Panc1 (cell line): ENCODE measurements around the gene PSMB5. TPM values are rescaled to one million over a fixed set of nuclear protein-coding genes. Genes with fewer than 3 reads are reported as not detected.

ENCODE experiments used
- ATAC-seq: fragments of 200-7000 bp; cut with Tn5 transposase; 2 replicates; pipeline ENCODE4 v1.9.1; 2020; ENCODE audit warnings: mild to moderate bottlenecking, moderate library complexity
- BruUV-seq: library from RNA; stranded (reverse); fragments of 400-500 nt; replicated peaks from 2 replicates; lab custom pipeline; 2021; lab: Mats Ljungman, UMichigan
- CTCF ChIA-PET: fragments of 300-600 bp; sonication (Branson Sonifier 250); formaldehyde crosslinking; loops from one replicate; lab custom pipeline; 2022; ENCODE audit warnings: antibody characterized with exemption; lab: Charles Lee
- POLR2A ChIA-PET: fragments of 300-600 bp; sonication (Branson Sonifier 250); formaldehyde crosslinking; loops from one replicate; lab custom pipeline; 2022; ENCODE audit warnings: antibody characterized with exemption; lab: Charles Lee
- DNase-seq: peaks from one replicate; pipeline ENCODE4 v3.0.0-alpha.2; 2010; ENCODE audit warnings: low read depth, low spot score
- H3K27ac ChIP-seq: 2 replicates; pipeline ENCODE4 v1.5.1; 2011; ENCODE audit warnings: mild to moderate bottlenecking, low read length, inconsistent platforms
- H3K27me3 ChIP-seq: fragments of 200-500 bp; sonication (Bioruptor generic); 2 replicates; pipeline ENCODE4 v1.6.0; 2014; ENCODE audit warnings: low read length, inconsistent platforms; ENCODE audit not compliant: control insufficient read depth, insufficient read depth
- H3K36me3 ChIP-seq: fragments of 200-500 bp; sonication (Bioruptor generic); 2 replicates; pipeline ENCODE4 v1.5.1; 2014; ENCODE audit warnings: inconsistent platforms, mild to moderate bottlenecking, low read length, moderate library complexity; ENCODE audit not compliant: control insufficient read depth, insufficient read depth
- H3K4me1 ChIP-seq: 2 replicates; pipeline ENCODE4 v1.5.1; 2011; ENCODE audit warnings: inconsistent platforms, mild to moderate bottlenecking, low read length, moderate library complexity; ENCODE audit not compliant: control insufficient read depth, insufficient read depth
- H3K4me3 ChIP-seq, 2 experiments: 2 replicates each; pipeline ENCODE4 v1.5.1; 2011 to 2012; ENCODE audit warnings: low read depth in 2 of 2, low read length in 2 of 2, mild to moderate bottlenecking in 2 of 2, inconsistent platforms in 1 of 2, moderate library complexity in 1 of 2
- H3K9me3 ChIP-seq: fragments of 200-500 bp; sonication (Bioruptor generic); 2 replicates; pipeline ENCODE4 v1.5.1; 2014; ENCODE audit warnings: low read depth, mild to moderate bottlenecking, inconsistent platforms, low read length, moderate library complexity; ENCODE audit not compliant: control insufficient read depth, insufficient read depth
- CTCF ChIP-seq: fragments of 450-650 bp; IDR thresholded peaks from 2 replicates; pipeline ENCODE4 v1.5.1; 2017; ENCODE audit warnings: mild to moderate bottlenecking
- POLR2AphosphoS5 ChIP-seq: IDR thresholded peaks from 2 replicates; pipeline ENCODE4 v1.6.1; 2012; ENCODE audit warnings: mild to moderate bottlenecking, low read depth, low read length, moderate library complexity
- REST ChIP-seq, 2 experiments: IDR thresholded peaks; 2 replicates each; pipeline ENCODE4 v1.6.1; 2011 to 2012; ENCODE audit warnings: low read depth in 2 of 2, control low read depth in 1 of 2, low read length in 1 of 2, mild to moderate bottlenecking in 1 of 2, moderate library complexity in 1 of 2; ENCODE audit not compliant: insufficient read depth in 1 of 2
- SIN3A ChIP-seq: IDR thresholded peaks from 2 replicates; pipeline ENCODE4 v1.6.1; 2012; ENCODE audit warnings: low read depth, mild to moderate bottlenecking, low read length, moderate library complexity, borderline replicate concordance; ENCODE audit not compliant: insufficient read depth
- TCF7L2 ChIP-seq: IDR thresholded peaks from 2 replicates; pipeline ENCODE4 v1.6.1; 2011; ENCODE audit warnings: mild to moderate bottlenecking, low read depth, low read length, inconsistent platforms
- in situ Hi-C: cut with HindIII; loops from 2 replicates; pipeline ENCODE4 v1.10.0; 2016; ENCODE audit warnings: low sequenced_read_pairs, low pct_unique_long_range_greater_than_20kb
- intact Hi-C: fragments of 100-400 bp; cut with micrococcal nuclease; formaldehyde crosslinking; loops from one replicate; pipeline ENCODE4 v1.10.0; 2022; ENCODE audit not compliant: unreplicated experiment
- total RNA-seq: library from RNA; stranded (reverse); gene quantifications from one replicate; pipeline ENCODE4 v1.2.1, GENCODE V29; 2021; ENCODE audit not compliant: unreplicated experiment

The PSMB5 gene
- total RNA-seq, 1 experiment from 2014 or later, result 149 TPM

- in situ Hi-C loops, result no loop called here
- BruUV-seq, result no TSS peak
- no peak overlapping the region for H3K27ac ChIP-seq
- no peak for DNase-seq
- H3K4me3 ChIP-seq, result no peak overlapping the region
- no peaks in the 10 kb centered on the region for H3K9me3 ChIP-seq
- POLR2A ChIA-PET, result no interaction called here
- no peaks in the 10 kb centered on the region for H3K27me3 ChIP-seq
- intact Hi-C loops, result no loop called here
- CTCF ChIA-PET, result no interaction called here
- no peaks in the 10 kb centered on the region for H3K4me1 ChIP-seq
- TF ChIP-seq REST (IDR thresholded peaks at IDR 0.05; ENCODE audit: insufficient read depth in 1 of 2, low read depth in 2 of 2, low read length in 1 of 2), result no peak
- TF ChIP-seq SIN3A, result no peak
- TF ChIP-seq TCF7L2, result no peak
- TF ChIP-seq CTCF, result no peak
- TF ChIP-seq POLR2AphosphoS5, result no peak
- no peak for ATAC-seq
- H3K36me3 ChIP-seq, result no peaks in the 10 kb centered on the region
Measured at GRCh38 chr14:23043145-23043544, 8.4 kb upstream of the PSMB5 start.

GRCh38 chr14:23042162-23042965 lies 7.7 kb upstream of the PSMB5 start, which contains the start of gene PSMB11:
TSS of gene PSMB11 (plus strand) at chr14:23042212. CDS start at chr14:23042226, 14 bp downstream.
- ChIA-PET CTCF (interaction anchor here (1.0 kb wide), 1 partner anchor 10 kb away, joined by 3 read pairs; no protein-coding TSS in a partner anchor), POLR2A (interaction anchor here (0.5 to 0.6 kb wide), 2 partner anchors 38 to 54 kb away, joined by 7 read pairs; no protein-coding TSS in a partner anchor)
- Histone ChIP-seq H3K27me3 (no peaks in the 10 kb centered on the region), H3K36me3 (no peaks in the 10 kb centered on the region), H3K4me1 (no peaks in the 10 kb centered on the region), H3K9me3 (no peaks in the 10 kb centered on the region), H3K27ac (no peak within 1 kb of the TSS), H3K4me3 (no peak within 1 kb of the TSS)
- in situ Hi-C loops (no loop called here), intact Hi-C loops (no loop called here)
- DNase-seq, result no peak
- no peak for ATAC-seq
- TF ChIP-seq POLR2AphosphoS5 (no peak), REST (IDR thresholded peaks at IDR 0.05; ENCODE audit: insufficient read depth in 1 of 2, low read depth in 2 of 2, low read length in 1 of 2) (no peak), CTCF (no peak), TCF7L2 (no peak), SIN3A (no peak)
- BruUV-seq, result no TSS peak
